GM10266 (cell line): ENCODE measurements around the gene RNF13.

Experiments used
- DNase-seq: peaks from one replicate; pipeline ENCODE4 v3.0.0; 2012; ENCODE audit errors: extremely low spot score
- TF ChIP-seq, protein P1 (sequence below): IDR thresholded peaks from 2 replicates; pipeline ENCODE4 v1.5.1; 2012; ENCODE audit warnings: mild to moderate bottlenecking, low read depth; ENCODE audit not compliant: control insufficient read depth, insufficient read depth; ENCODE audit errors: missing control alignments

Gene RNF13

DNA sequence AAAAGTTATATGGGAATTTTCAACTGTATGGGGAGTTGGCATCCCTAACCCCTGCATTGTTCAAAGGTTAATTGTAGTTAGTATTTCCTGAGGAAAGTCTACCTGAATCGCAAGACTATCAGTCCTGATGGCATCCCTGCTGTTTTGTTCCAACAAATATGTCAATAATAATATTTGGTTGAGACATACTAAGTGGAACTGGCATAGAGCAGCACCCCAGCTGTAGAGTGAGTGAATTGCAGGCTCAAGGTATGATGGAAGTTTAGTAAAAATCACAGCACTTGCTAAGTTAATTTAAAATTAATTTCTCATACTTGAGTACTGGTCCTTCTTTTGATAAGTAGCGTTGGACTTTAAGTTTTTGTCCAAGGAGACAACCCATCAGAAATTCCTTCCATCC lies 42.8 kb upstream of the RNF13 start:
- no peak for DNase-seq
- TF ChIP-seq, protein P1, sequence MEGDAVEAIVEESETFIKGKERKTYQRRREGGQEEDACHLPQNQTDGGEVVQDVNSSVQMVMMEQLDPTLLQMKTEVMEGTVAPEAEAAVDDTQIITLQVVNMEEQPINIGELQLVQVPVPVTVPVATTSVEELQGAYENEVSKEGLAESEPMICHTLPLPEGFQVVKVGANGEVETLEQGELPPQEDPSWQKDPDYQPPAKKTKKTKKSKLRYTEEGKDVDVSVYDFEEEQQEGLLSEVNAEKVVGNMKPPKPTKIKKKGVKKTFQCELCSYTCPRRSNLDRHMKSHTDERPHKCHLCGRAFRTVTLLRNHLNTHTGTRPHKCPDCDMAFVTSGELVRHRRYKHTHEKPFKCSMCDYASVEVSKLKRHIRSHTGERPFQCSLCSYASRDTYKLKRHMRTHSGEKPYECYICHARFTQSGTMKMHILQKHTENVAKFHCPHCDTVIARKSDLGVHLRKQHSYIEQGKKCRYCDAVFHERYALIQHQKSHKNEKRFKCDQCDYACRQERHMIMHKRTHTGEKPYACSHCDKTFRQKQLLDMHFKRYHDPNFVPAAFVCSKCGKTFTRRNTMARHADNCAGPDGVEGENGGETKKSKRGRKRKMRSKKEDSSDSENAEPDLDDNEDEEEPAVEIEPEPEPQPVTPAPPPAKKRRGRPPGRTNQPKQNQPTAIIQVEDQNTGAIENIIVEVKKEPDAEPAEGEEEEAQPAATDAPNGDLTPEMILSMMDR = no peak

DNA sequence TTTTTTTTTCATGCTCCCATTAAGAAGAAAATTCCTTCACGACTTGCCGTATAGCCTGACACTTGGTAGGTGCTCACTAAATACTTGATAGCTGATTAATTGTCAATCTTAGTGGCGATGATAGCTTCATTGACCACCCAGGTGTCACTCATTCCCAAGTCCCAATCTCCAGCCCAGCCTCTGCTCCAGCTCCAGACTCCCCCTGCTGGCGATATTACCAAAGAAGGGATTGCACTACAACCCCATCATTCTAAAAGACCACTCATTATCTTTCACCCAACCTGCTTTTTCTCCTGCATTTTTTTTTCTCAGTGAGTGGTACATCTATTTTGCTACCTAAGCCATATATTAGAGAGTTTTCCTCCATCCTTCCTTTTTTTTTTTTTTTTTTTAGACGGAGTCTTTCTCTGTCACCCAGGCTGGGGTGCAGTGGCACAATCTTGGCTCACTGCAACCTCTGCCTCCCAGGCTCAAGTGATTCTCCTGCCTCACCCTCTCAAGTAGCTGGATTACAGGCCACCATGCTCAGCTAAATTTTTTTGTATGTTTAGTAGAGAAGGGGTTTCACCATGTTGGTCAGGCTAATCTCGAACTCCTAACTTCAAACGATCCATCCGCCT lies 41.3 kb upstream of the RNF13 start:
- peak; percentile 41 for DNase-seq
- TF ChIP-seq, protein P1 = peak; percentile 75

DNA sequence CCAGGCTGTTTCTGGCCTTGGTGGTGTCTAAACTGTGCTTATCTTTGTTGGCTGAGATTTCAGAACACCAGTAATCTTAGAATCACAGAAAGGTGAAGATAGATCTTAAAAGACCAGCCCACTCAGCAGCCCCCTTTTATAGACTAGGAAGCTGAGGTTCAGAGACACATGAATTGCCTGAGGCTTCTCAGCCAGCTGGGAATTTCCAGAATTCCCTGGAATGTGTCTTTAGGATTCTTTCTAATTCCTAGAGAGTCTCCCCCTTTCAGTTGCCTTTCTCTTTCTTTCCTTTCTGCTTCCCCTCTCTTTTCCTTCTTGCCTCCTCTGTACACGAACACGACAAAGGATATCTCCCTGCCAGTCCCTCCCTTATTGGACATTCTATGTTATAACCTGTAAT lies 40.2 kb upstream of the RNF13 start:
- TF ChIP-seq, protein P1 = no peak

DNA sequence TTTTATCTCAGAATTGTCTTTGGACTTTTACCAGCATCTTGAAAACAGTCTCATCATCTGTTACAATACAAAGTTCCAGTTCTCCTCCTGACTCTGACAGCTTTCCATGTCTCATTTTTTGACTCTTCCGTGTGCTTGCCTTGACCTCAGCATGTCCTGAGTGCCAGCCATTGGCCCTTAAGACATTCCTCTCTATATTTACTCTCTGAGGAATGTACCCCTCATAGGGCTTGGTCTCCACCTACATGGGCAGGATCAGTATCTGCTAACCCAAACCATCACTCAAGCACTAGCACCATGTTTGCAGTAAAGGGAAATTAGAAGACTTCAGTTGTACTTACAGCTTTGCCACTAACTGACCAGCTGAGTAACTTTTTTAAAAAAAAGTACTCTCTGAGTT lies 36.8 kb upstream of the RNF13 start:
- DNase-seq = no peak
- TF ChIP-seq, protein P1 = no peak

More for the DNA sequence above, 40.2 kb upstream of the RNF13 start:
- DNase-seq = no peak

DNA sequence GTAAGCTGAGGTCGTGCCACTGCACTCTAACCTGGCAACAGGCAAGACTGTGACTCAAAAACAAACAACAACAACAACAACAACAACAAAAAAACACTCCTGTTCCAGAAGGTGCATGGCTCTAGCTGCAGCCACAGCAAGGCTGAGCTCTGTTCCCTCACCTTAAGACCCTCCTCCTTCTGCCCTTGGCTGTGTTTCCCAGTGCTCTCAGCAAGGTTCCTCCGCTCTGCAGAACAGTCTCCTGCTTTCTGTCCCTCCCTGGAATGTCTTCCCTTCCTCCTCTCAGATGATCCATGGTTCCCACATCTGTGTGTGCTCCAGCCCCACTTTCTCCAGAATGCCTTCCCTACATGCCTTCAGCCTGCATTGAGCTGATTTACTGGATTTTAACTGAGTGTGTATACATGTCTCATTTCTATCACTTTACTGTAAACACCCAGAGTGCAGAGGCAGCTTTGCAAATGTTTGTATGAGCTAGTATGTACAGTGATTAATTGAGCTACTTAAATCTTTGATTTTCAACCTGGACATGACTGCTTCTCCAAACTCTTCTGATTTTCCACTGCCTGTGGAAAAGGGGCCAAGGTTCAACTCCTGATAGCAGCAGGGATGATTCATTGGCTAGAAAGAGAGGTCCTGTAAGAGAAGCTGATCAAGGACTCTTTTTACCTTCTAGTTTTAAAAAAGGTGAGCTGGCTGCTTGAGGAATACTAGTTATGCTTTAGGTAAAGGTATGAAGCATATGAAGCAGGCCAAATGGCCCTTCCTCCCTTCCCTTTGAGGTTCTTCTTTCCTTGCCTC lies 35.4 kb upstream of the RNF13 start:
- DNase-seq = no peak
- TF ChIP-seq, protein P1 = no peak

DNA sequence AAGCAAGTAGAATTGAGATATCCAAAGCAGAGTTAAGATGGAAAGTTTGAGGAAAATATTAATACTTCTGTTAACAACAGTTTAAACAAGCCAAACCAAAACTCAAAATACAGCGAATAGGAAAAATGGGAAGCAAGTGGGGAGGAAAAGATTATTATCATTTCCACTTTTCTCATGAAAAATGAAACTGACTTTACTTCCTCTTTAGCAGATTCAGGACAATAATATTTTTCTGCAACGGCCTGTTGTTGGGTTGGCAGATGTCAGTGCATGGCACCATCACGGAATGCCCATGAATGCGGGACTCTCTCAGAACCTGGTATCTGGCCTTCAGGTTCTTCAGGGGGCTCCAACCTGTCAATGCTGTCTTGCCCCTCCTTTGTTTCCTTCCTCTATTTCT lies 31.8 kb upstream of the RNF13 start:
- TF ChIP-seq, protein P1 = no peak
- DNase-seq = no peak

DNA sequence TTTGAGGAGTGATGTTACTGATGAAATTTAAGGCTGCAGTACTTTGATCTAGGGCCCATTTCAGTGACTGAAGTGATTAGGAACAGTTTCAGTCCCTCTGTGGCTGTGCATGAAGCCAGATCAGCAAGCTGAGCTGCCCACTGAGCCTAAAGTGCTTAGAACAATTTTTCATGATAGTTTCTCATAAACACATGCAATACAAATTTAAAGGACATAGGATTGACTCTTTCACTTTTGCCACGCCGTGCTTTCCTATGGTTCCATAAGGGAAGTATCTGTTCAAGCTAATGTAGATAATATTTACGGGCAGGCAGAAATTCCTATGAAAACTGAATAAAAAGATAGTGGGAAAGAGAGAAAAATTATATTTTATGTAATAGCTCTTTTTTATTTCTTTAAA lies 31.3 kb upstream of the RNF13 start:
- TF ChIP-seq, protein P1 = no peak
- no peak for DNase-seq
